Ramos (cell line): ENCODE measurements around the gene MT1B.

Experiments
- in situ Hi-C: fragments of 300-500 bp; cut with MboI; formaldehyde crosslinking; loops from one replicate; pipeline ENCODE4 v1.14.3; 2022; ENCODE audit warnings: low sequenced_read_pairs; ENCODE audit not compliant: unreplicated experiment

MT1B gene

DNA sequence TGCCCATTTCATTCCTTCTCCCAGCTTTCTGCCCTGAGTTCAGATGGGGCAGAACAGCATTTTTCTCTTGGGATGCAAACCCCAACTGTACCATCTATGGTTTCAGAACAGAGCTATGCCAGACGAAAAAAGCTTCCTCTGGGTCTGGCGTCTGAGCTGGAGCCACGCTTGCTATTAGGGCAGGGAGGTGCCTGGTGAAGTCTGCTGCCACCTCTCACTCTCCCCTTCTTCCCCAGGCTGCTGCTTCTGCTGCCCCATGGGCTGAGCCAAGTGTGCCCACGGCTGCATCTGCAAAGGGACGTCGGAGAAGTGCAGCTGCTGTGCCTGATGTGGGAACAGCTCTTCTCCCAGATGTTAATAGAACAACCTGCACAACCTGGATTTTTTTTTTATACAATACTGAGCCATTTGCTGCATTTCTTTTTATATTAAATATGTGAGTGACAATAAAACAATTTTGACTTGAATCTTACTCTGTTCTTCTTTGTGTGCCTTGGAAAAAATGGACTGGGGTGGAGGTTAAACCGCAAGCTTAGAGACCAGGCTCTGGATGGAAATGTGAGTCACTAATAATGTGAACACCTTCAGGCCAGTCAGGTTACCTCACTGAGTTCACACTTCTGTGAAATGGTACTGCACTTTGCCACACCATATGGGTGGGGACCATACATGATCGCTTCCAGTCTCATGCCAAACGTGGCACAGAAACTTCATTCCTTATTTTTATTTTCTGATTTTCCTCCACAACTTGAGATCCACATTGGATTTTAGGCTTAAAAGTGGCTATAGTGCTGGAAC lies 14.9 kb upstream of the MT1B start:
- in situ Hi-C loops, result no loop called here

- in situ Hi-C loops, result no loop called here
Observed at GRCh38 chr16:56637814-56638750, 13.6 kb upstream of the MT1B start, which contains the start of gene MT1A. MT1A (plus strand) TSS chr16:56638666; CDS start chr16:56638739, 73 bp downstream.

DNA sequence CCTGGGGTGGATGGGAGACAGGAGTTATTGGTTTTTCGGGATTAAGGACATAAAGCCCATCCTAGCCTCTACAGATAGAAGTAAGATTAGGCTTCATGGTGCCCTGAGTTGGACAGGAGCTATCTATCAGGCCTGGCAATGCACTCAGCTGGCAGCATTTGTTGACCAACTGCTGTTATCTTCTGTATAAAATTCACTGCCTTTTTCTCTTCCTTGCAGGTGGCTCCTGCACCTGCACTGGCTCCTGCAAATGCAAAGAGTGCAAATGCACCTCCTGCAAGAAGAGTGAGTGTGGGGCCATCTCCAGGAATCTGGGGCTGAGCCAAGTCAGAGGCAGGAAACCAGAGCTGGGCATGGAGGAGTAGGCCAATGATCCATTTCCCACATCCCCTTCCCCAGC lies 12.6 kb upstream of the MT1B start:
- in situ Hi-C loops, result no loop called here

- in situ Hi-C loops, result no loop called here
Observed at GRCh38 chr16:56640076-56640475, 11.6 kb upstream of the MT1B start.

GRCh38 chr16:56641166-56641565 lies 10.5 kb upstream of the MT1B start:
- in situ Hi-C loops, result no loop called here

DNA sequence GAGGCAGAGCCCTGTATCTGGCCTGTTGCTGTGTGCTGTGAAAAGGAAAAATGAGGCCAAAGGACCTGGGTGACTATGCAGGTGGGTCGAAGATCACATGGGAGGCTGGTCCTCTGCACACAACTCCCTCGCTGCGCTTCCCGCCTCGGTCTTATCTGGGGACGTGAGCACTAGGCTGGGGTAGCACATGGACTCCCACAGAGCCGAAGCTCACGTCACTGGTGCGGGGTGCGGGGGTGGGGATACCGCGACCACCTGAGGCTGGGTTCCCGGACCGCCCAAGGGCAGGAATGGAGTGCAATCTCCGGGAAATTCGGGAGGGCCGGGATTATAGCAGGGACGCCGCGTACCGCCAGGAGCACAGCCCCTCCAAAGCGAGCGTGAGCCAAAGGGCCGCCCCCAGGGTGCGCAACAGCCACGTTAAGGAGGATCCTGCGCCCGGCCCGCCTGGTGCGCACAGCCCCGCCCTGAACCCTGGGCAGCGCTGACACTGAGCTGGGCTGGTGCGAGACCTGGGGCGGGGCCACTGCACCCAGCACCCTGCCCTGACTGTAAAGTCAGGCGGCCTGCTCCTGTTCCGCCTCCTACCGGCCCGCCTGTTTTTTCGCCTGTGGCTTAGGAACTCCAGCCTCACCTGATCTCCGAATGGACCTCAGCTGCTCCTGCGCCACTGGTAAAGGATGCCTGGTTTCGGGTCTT lies 8.5 kb upstream of the MT1B start:
- in situ Hi-C loops, result no loop called here

GRCh38 chr16:56643833-56644232 lies 7.9 kb upstream of the MT1B start:
- in situ Hi-C loops, result no loop called here

DNA sequence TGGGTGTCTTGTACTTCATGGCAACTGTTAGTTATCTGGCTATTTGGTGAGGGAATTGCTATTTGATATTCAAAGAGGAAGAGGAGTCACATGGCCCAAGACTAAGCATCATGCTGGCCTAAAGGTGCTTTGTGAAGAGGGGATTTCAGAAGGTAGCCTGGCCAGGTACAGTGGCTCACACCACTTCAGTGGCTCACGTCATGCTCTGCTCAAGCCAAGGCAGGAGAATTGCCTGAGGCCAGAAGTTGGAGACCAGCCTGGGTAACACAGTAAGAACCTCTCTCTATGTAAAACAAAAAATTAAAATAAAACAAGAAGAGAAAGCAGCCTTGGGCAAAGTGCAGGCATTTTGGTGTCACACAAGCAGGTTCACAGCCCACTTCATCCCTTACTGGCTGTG lies 6.4 kb upstream of the MT1B start:
- in situ Hi-C loops, result no loop called here

- in situ Hi-C loops, result no loop called here
Observed at GRCh38 chr16:56645838-56646237, 5.8 kb upstream of the MT1B start.

- in situ Hi-C loops, result no loop called here
Observed at GRCh38 chr16:56647641-56648431, 3.9 kb upstream of the MT1B start.

DNA sequence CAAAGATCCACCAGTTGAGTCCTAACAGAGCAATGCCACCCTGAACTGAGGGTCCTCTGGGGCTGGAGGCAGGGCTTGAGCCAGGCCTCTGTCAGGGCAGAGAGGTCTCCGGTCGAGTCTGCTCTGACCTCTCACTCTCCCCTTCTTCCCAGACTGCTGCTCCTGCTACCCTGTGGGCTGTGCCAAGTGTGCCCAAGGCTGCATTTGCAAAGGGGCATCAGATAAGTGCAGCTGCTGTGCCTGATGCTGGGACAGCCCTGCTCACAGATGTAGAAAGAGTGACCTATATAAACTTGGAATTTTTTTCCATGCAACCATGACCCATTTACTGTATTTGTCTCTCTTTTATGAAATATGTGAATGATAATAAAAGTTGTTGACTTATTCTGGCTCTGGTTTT lies 2.4 kb upstream of the MT1B start:
- in situ Hi-C loops, result no loop called here

GRCh38 chr16:56649820-56650219 lies 1.9 kb upstream of the MT1B start:
- in situ Hi-C loops, result no loop called here

DNA sequence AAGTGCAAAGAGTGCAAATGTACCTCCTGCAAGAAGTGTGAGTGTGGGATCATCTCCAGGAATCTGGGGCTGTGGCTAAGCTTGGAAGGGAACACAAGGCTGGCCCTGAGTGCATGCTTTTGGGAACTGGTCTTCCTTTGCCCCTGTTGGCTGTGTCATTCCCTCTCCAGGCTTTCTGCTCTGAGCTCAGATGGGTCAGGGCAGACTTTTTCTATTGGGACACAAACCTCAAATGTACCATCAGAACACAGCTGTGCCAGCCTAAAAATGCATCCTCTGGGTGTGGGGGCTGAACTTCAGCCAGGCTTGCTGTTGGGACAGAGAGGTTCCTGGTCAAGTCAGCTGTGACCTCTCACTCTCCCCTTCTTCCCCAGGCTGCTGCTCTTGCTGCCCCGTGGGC lies 914 bp downstream of the MT1B start:
- in situ Hi-C loops, result no loop called here

- in situ Hi-C loops, result no loop called here
Observed at GRCh38 chr16:56653218-56653617, 1.5 kb downstream of the MT1B start.

DNA sequence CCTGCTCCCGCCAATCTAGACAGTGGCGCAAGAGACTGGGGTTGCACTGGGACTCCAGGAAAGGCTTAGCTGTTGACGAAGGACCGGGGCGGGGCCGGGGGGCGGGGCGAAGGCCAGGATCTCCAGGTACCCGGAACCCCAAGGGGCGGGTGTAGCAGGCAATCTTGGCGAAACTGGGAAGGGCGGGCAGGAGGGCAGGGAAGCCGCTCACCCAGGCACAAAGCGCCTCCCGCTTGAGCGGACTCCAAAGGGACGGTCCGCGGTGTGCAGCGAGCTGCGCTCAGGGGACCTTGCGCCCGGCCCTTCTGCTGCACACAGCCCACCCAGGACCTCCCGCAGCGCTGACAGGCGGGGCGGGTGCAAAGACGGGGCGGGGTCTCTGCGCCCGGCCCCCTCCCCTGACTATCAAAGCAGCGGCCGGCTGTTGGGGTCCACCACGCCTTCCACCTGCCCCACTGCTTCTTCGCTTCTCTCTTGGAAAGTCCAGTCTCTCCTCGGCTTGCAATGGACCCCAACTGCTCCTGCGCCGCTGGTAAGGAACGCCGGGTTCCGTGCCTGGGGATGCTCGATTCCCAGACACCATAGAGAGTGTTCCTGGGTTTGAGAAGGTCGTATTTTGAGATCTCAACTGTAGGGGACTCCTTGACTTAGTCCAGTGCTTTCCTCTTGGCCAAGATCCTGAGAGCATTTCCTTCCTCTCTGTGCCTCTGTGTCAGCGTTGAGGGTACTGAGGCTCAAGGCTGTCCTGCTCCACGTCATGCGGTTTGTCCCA lies 6.1 kb downstream of the MT1B start, which contains the start of gene MT1F:
Gene MT1F (plus strand): TSS at position 405 of the 772 bp plus-strand sequence. CDS start 100 bp downstream, at position 505.
- in situ Hi-C loops, result no loop called here

GRCh38 chr16:56658327-56658875 lies 6.7 kb downstream of the MT1B start:
- in situ Hi-C loops, result no loop called here

- in situ Hi-C loops, result no loop called here
Observed at GRCh38 chr16:56662357-56663354, 11.0 kb downstream of the MT1B start.

GRCh38 chr16:56664506-56664905 lies 12.8 kb downstream of the MT1B start:
- in situ Hi-C loops, result no loop called here
